Muscle of back (tissue), 10 donors: Measurements from ENCODE around the gene ABCB8. TPM values are rescaled to one million over a fixed set of nuclear protein-coding genes. Genes with fewer than 3 reads are reported as not detected.

Experiments
- polyA plus RNA-seq, 10 donors: library from polyadenylated mRNA; unstranded; fragments of 120-200 nt; gene quantifications; one replicate each; pipeline ENCODE4 v1.2.1, GENCODE V29; 2013; ENCODE audit not compliant: insufficient read length in 10 of 10

The ABCB8 gene
- polyA plus RNA-seq, 10 donors = 12.9 to 34.9 (median 17.6) TPM

Other genes with a start within 250 kb of the ABCB8 start
- gene TMEM176B, start 228.1 kb upstream of the ABCB8 start, polyA plus RNA-seq = 10 to 100 TPM in 9 of 10 donors, 1 to 10 TPM in 1; 5.7 to 19.3 (median 14.5) TPM
- gene TMEM176A, start 227.7 kb upstream of the ABCB8 start, polyA plus RNA-seq = 10 to 100 TPM in 7 of 10 donors, 1 to 10 TPM in 3; 8.8 to 21.4 (median 12.6) TPM
- gene AOC1, start 175.9 kb upstream of the ABCB8 start, polyA plus RNA-seq = under 1 TPM in 5 of 10 donors, not detected in 5; 0.09 to 0.78 (median 0.22) TPM
- 10 to 100 TPM; 10.6 to 19.5 (median 16.0) TPM for gene KCNH2, start 50.1 kb upstream of the ABCB8 start, polyA plus RNA-seq
- gene NOS3, start 37.4 kb upstream of the ABCB8 start, polyA plus RNA-seq = 1 to 10 TPM; 4.1 to 9.4 (median 6.6) TPM
- 1 to 10 TPM in 6 of 10 donors, under 1 TPM in 4; 0.45 to 2.0 (median 1.1) TPM for gene ATG9B, start 4.0 kb upstream of the ABCB8 start, polyA plus RNA-seq
- 1 to 10 TPM; 2.1 to 6.4 (median 4.3) TPM for gene ASIC3, start 20.1 kb downstream of the ABCB8 start, polyA plus RNA-seq
- gene CDK5, start 29.4 kb downstream of the ABCB8 start, polyA plus RNA-seq = 10 to 100 TPM in 4 of 10 donors, 1 to 10 TPM in 6; 5.4 to 11.2 (median 9.4) TPM
- gene SLC4A2, start 31.1 kb downstream of the ABCB8 start, polyA plus RNA-seq = 10 to 100 TPM; 43.2 to 57.6 (median 53.7) TPM
- gene FASTK, start 52.4 kb downstream of the ABCB8 start, polyA plus RNA-seq = 10 to 100 TPM; 45.2 to 83.3 (median 64.0) TPM
- 10 to 100 TPM; 25.3 to 43.1 (median 29.8) TPM for gene TMUB1, start 55.0 kb downstream of the ABCB8 start, polyA plus RNA-seq
- gene AGAP3, start 58.0 kb downstream of the ABCB8 start, polyA plus RNA-seq = 10 to 100 TPM; 53.5 to 84.1 (median 67.8) TPM
- 1 to 10 TPM in 6 of 10 donors, under 1 TPM in 4; 0.66 to 3.3 (median 1.3) TPM for gene GBX1, start 139.2 kb downstream of the ABCB8 start, polyA plus RNA-seq
- gene ASB10, start 158.8 kb downstream of the ABCB8 start, polyA plus RNA-seq = 1 to 10 TPM; 1.0 to 4.5 (median 3.0) TPM
- gene H2BK1, start 182.0 kb downstream of the ABCB8 start, polyA plus RNA-seq = not detected
- gene ABCF2, start 198.8 kb downstream of the ABCB8 start, polyA plus RNA-seq = 10 to 100 TPM; 13.2 to 23.8 (median 18.1) TPM
- gene CHPF2, start 204.0 kb downstream of the ABCB8 start, polyA plus RNA-seq = 10 to 100 TPM; 16.6 to 29.8 (median 22.4) TPM
- 100 to 1,000 TPM in 9 of 10 donors, 10 to 100 TPM in 1; 96.8 to 165 (median 135) TPM for gene SMARCD3, start 220.2 kb downstream of the ABCB8 start, polyA plus RNA-seq